Measurements from ENCODE around the gene OPTC.
"Not testable (repeated sequence)": the region's sequence is repeated elsewhere in the genome, so short reads cannot be mapped to it uniquely, and the experiment has no call there.

The OPTC gene

GRCh38 chr1:203493901-203494300 is at the start of gene OPTC:
Gene OPTC (plus strand): TSS chr1:203494153. CDS start chr1:203496006, 1,853 bp downstream.
- no peak for DNase-seq

- DNase-seq = peak; percentile 99
Measured at GRCh38 chr1:203444171-203444576, 49.8 kb upstream of the OPTC start.

DNA sequence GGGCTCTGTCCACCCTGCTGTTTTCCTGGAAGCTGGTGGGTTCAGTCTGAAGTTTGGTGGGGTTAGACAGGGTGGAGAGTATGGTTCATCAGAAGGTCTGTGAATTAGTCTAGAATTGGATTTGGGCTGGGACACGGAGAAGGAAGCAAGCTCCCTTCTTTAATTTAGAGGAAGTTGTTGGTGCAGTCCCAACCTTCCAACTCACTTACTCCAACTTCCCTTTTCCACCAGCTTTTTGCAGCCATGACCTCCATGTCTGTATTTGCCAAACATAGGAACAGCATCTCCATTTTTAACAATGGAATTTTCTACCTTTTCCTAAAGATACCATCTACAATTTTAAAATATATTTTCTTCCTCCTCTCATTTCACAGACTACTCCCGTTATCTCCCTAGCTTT is 46.8 kb upstream of the OPTC start:
- DNase-seq = no peak

- not testable (repeated sequence) for DNase-seq
Measured at GRCh38 chr1:203447598-203447997, 46.4 kb upstream of the OPTC start.

DNA sequence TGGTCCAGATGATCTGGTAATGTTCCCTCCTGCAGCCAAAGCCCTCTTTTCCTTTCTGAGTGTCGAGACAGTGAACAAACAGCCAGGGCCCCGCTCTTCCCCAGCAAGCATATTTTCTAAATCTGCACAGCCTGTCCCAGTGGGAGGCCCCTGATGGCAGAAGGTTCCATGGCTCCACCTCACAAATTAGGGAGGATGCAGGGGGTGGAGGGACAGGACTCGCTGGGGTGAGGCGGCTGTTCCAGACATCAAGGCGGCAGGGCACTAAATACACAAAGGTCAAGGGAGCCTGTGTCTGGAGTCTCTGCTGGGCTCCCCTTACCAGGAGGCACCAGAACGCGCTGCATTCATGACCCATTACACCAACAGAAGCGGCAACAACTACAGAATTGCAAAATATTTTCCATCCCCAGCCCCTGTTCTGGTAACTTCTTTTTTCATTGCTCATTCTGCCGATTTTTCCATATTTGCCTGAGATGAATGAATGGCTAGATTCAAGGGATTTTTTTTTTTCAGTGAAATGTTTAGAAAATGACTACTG is 45.4 kb upstream of the OPTC start:
- peak; percentile 89 for DNase-seq

- no peak for DNase-seq
Measured at GRCh38 chr1:203450001-203450400, 44.0 kb upstream of the OPTC start.

DNA sequence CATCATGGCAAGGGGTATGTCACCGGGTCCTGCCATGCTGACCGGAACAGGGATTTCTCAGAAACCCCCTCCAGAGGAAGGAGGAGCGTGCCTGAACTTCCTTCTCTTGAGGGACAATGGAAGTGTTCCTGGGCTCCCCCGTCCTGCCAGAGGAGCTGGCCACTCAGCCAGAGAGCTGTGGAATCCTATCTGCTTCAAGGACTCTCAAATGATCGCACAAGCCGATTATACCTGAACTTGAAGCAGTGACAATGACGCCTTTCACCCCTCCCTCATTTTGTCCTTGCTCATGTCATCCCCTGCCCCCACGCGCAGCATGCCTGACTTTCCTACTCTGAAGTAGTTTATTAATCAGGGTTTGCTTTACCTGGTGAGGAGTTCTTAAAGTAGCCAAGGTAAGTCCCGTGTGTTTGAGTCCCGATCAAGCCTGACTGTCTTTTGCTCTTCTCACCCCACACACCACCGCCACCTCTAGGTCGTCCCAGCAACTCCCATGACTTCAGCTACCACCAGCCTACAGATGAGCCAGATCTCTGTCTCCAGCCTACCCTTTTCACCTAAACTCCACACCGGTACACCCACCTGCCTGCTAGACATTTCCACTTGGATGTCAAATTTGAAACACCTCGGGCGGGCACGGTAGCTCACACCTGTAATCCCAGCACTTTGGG is 43.3 kb upstream of the OPTC start:
- DNase-seq = no peak

DNA sequence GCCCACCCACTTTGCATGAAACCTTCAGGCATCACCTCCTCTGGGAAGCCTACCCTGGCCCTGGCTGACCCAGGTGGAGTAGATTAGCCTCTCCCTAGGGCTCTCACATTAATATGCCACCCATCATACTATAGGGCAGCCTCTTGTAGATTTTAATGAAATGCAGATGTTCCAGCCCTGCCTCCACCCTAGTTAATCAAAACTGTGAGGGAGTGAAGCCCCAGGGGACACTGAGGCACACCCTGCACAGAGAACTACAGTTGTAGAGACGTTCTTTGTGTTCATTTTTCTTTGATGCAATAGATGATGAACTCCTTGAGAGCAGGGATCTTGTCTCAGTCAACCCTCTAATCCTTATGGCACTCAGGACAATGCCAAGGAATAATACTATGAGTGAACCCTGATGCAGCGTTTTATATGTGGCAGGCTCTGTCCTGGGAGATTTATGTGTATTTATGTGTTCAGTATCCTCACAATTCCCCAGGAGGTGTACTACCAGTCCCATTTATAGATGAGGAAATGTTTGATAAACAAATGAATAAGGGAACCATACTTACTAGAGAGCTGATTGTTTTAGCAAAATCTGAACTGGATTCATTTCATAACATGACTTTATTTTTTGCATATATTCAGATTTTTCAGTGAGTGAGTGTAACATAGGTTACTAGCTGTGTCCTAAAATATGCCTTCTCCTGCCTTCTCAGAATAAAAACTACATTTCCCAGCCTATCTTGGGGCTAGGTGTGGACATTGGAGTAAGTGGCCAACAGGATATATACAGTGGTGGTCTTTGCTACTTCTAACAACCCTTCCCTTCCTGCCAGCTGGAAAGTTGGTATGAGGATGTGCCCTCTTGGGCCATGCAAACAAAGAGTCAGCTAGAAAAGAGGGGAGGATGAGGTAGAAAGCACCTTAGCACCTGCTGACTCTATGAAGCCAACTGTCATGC is 41.8 kb upstream of the OPTC start:
- no peak for DNase-seq

- DNase-seq = peak; percentile 8
Measured at GRCh38 chr1:203453016-203453415, 40.9 kb upstream of the OPTC start.

DNA sequence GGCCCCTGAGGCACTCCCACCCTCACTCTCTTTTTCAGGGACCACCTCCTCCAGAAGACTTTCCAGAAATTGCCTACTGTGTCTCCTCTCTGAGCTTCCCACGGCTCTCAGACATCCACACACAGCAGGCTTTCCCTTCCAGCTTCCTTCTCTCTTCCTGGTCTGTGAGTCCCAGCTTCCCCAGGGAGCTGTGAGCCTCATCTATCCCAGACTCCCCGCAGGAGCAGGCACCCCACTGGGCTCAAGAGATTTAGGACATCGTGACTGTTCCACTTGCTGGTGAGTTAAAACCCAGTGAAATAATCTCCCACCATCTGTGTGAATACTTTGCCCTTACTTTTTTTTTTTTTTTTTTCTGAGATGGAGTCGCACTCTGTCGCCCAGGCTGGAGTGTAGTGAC is 40.3 kb upstream of the OPTC start:
- no peak for DNase-seq

GRCh38 chr1:203454986-203455471 is 38.9 kb upstream of the OPTC start:
- DNase-seq = no peak

GRCh38 chr1:203455706-203456105 is 38.2 kb upstream of the OPTC start:
- no peak for DNase-seq

- DNase-seq = no peak
Measured at GRCh38 chr1:203456577-203456976, 37.4 kb upstream of the OPTC start.

DNA sequence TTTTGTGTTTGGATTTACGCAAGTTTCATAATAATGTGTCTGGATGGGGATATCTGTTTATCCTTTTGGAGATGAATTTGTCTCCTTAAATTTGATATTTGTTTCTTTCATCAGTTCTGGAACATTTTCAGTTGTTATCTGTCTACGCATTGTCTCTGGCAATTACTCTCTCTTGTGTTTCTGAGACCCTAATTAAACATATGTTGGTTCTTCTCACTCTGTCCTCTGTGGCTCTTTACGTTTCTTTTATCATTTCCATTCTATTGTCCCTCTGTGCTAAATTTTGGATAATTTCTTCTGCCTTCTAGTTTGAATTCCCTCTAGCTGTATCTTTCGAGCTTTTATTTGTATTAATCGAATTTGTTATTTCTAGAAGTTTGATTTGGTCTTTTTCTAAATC is 35.9 kb upstream of the OPTC start:
- DNase-seq = no peak

DNA sequence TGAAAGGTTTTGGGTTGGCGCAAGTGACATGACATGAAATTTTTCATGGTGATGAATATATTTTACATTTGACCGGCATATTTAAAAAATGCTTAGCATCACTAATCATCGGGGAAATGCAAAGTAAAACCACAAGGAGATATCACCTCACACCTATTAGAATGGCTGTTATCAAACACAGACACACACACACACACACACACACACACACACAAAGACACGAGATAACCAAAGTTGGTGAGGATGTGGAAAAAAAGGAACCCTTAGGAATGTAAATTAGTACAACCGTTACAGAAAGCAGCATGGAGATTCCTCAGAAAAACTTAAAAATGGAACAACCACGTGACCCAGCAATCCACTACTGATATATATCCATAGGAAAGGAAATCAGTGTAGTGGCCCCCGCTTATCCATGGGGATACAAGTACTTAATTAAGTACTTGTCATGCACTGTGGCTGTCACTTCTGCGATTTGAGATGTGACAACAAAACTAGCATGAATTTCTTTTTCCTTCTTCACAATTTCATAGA is 34.2 kb upstream of the OPTC start:
- DNase-seq = no peak

DNA sequence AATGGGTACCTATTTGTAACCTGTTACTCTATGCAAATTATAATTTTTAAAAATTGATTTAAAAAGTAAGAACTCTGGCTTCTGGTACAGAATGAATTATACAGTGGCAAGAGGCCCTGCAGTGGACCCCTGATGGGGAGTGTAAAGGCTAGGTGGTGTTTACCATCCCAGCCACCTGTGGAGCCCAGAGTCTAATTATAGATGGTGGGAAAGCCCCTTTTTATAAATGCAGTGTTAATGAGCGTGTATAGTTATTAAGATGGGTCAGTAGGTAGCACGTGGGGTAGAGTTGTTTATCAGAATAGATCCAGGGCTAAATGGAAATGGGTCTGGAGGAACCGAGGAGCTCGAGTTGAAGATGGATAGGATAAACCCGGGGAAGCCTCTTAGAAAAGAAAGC is 32.2 kb upstream of the OPTC start:
- DNase-seq = no peak

- no peak for DNase-seq
Measured at GRCh38 chr1:203462143-203462542, 31.8 kb upstream of the OPTC start.

- no peak for DNase-seq
Measured at GRCh38 chr1:203462878-203463277, 31.1 kb upstream of the OPTC start.

DNA sequence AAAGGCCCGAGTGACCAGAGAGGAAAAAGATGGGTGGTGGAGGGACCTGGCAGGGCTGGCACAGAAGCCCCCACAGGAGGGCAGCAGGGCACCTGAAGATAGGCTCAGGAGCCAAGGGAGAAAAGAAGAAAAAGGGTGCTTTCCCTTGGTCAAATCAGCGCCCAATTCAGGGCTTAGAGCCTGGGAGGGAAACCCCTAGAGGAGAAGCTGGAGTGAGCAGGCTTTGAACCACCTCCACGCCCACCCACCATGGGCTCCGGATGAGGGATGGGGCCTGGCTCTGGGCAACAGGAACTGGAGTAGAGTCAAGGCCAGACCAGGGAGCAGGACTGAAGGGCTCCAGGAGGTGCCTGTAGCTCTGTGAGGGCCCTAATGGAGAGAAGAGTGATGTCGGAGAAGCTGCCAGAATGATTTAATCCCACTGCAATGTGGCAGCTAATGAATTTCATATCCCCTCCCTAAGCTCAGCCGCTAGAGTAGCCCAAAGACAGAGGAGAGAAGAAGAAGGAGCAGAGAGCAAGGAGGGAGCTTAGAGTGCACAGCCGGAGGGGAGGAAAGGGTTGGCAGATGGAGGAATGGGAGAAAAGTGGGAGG is 30.4 kb upstream of the OPTC start:
- peak; percentile 23 for DNase-seq

- no peak for DNase-seq
Measured at GRCh38 chr1:203464226-203464625, 29.7 kb upstream of the OPTC start.

DNA sequence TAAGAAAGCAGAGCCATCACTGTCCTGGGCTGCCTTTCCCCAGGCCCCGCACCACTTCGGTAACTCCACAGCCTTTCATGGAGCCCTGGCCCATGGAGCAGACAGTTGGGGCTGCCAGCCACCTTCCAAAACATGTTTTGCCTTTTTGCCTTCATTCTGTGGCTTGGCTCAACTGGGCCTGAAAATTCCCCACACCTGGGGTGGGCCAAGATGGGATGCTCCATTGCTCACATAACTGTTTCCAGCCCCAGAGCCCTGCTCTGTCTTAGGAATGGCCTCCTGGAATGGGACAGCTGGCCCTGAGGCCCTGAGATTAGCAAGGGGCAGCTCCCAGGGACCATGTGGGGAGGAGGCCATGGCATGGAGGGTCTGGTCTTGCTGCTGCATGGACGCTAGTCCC is 29.2 kb upstream of the OPTC start:
- DNase-seq = no peak

DNA sequence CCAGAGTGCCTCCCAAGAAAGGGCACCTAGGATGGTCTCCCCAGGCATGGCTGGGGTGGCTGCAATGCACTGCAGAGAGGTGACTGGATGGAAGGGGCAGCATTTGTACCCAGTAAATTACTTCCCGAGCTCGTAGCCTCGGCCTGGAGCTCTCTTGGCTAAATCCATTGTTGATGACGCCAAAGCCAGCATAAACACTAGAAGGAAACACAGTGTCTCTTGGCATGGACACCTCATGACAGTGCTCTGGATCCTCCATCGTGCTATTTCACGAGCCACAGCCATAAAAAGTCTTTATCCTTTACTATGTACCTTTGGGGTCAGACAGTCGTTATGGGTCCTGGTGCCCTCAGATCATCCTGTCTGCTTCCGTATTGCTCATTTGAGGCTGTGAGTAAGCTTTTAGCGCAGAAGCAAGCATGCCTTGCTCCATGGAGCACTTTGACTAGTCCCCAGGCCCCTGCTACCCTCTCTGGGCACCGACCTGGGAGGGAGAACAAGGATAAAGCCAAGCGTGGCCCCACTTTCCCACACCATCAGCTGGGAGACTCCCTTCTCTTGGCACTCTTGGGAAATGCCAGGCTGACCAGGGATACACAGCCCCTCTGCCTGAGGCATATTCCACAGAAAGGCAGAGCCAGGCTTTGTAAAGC is 28.7 kb upstream of the OPTC start:
- no peak for DNase-seq

- no peak for DNase-seq
Measured at GRCh38 chr1:203465948-203466347, 28.0 kb upstream of the OPTC start.

All from NCI-H446 treated with DMSO at 0.1 percent for 48 hours (cell line).